Gastrocnemius medialis (tissue), 4 donors: ENCODE results near the gene BEND3. TPM values are rescaled to one million over a fixed set of nuclear protein-coding genes. Genes with fewer than 3 reads are reported as not detected.

Experiments
- ATAC-seq, 2 donors: fragments of 150-250 bp; one replicate each; pipeline ENCODE4 v1.9.1; 2016
- DNase-seq, 2 donors: peaks; one replicate each; pipeline ENCODE4 v3.0.0-alpha.2; 2019
- H3K27ac ChIP-seq, 4 donors: fragments of 200-600 bp; sonication (generic); 1 replicate in 1 of 4; 2 replicates in 3 of 4; pipeline ENCODE4 v1.5.1; 2016 to 2018; ENCODE audit warnings: mild to moderate bottlenecking in 2 of 4, moderate library complexity in 1 of 4
- H3K27me3 ChIP-seq, 3 donors: fragments of 200-600 bp; sonication (generic) in 2 of 3; 1 replicate in 1 of 3; 2 replicates in 2 of 3; pipeline versions ENCODE4 v1.5.1 to v1.6.0; 2016 to 2019; ENCODE audit warnings: mild to moderate bottlenecking in 1 of 3, moderate library complexity in 1 of 3
- H3K36me3 ChIP-seq, 2 donors: fragments of 200-600 bp; sonication (generic) in 1 of 2; one replicate each; pipeline ENCODE4 v1.5.1; 2017 to 2018
- H3K4me1 ChIP-seq, 2 donors: fragments of 200-600 bp; sonication (generic) in 1 of 2; one replicate each; pipeline ENCODE4 v1.5.1; 2016 to 2017; ENCODE audit warnings: mild to moderate bottlenecking in 2 of 2
- H3K4me3 ChIP-seq, 4 donors: fragments of 200-600 bp; sonication (generic) in 3 of 4; 1 replicate in 1 of 4; 2 replicates in 3 of 4; pipeline ENCODE4 v1.5.1; 2016 to 2019; ENCODE audit warnings: mild to moderate bottlenecking in 2 of 4
- H3K9me3 ChIP-seq, 3 donors: fragments of 200-600 bp; sonication (generic) in 2 of 3; 1 replicate in 1 of 3; 2 replicates in 2 of 3; pipeline ENCODE4 v1.5.1; 2016 to 2019
- POLR2A ChIP-seq, 2 donors: fragments of 450-650 bp; IDR thresholded peaks; one replicate each; pipeline ENCODE4 v1.6.1; 2017; ENCODE audit warnings: antibody characterized with exemption in 2 of 2, mild to moderate bottlenecking in 2 of 2, moderate library complexity in 2 of 2
- in situ Hi-C, 4 donors: fragments of 200-750 bp; cut with MboI; loops; one replicate each; pipeline versions ENCODE4 v1.15.0 to v1.8.0; 2017; ENCODE audit warnings: low sequenced_read_pairs in 4 of 4
- intact Hi-C: fragments of 100-400 bp; cut with DNase I; formaldehyde crosslinking; loops from one replicate; pipeline ENCODE4 v1.15.1; 2023; ENCODE audit warnings: low total_unique reads
- total RNA-seq, 4 donors: library from RNA; depleted of rRNA; stranded (reverse); fragments of >200 nt; gene quantifications; one replicate each; pipeline versions ENCODE4 v1.1.0 to v1.2.3, GENCODE V29; 2016
- TF ChIP-seq, protein P1 (sequence below), 5 experiments: fragments of 450-650 bp in 3 of 5; fragments of 200-600 bp in 2 of 5; sonication (generic) in 2 of 5; IDR thresholded peaks in 4 of 5; conservative IDR thresholded peaks in 1 of 5; 1 replicate in 4 of 5; 2 replicates in 1 of 5; pipeline ENCODE4 v1.5.1; 2016 to 2019; ENCODE audit warnings: antibody characterized with exemption in 5 of 5, mild to moderate bottlenecking in 3 of 5, moderate library complexity in 3 of 5

The BEND3 gene
- total RNA-seq, 4 donors from 2014 or later, result 1.5 to 1.9 (median 1.7) TPM

GRCh38 chr6:107060704-107061103 is 54.6 kb downstream of the BEND3 start:
- no peaks in the 10 kb centered on the region for H3K27me3 ChIP-seq
- no peak for TF ChIP-seq POLR2A (IDR thresholded peaks at IDR 0.05)
- TF ChIP-seq, protein P1, sequence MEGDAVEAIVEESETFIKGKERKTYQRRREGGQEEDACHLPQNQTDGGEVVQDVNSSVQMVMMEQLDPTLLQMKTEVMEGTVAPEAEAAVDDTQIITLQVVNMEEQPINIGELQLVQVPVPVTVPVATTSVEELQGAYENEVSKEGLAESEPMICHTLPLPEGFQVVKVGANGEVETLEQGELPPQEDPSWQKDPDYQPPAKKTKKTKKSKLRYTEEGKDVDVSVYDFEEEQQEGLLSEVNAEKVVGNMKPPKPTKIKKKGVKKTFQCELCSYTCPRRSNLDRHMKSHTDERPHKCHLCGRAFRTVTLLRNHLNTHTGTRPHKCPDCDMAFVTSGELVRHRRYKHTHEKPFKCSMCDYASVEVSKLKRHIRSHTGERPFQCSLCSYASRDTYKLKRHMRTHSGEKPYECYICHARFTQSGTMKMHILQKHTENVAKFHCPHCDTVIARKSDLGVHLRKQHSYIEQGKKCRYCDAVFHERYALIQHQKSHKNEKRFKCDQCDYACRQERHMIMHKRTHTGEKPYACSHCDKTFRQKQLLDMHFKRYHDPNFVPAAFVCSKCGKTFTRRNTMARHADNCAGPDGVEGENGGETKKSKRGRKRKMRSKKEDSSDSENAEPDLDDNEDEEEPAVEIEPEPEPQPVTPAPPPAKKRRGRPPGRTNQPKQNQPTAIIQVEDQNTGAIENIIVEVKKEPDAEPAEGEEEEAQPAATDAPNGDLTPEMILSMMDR (IDR thresholded peaks at IDR 0.05 in 4 of 5, conservative IDR thresholded peaks at IDR 0.05 in 1 of 5), result no peak
- intact Hi-C loops, result no loop called here
- H3K4me3 ChIP-seq, result no peak overlapping the region
- H3K27ac ChIP-seq, result no peak overlapping the region
- no peak for ATAC-seq
- DNase-seq, result no peak
- in situ Hi-C loops, result no loop called here
- H3K9me3 ChIP-seq, result no peaks in the 10 kb centered on the region
- no peaks in the 10 kb centered on the region for H3K36me3 ChIP-seq
- peaks cover 0 to 6% of the 10 kb centered on the region in 2 donors for H3K4me1 ChIP-seq

DNA sequence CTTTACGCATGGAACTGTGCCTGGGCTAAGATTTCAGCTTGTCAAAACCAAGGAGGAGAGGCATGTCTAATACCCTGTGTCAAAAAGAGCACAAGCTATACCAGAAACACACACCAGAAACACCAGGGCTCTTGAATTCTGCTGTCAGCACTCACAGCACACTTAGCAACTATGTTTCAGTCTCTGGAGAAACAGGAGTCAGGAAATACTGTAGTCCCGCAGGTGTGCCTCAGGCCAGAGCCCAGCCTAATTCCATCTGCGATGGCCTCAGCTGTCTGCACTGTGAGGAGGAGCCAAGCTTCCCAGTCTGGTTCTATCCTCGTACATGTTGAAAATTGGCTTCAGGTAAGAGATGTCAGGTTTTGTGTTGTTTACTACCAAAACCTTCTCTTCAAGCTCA is 55.7 kb downstream of the BEND3 start:
- Histone ChIP-seq H3K4me1 (peaks cover 0 to 1% of the 10 kb centered on the region in 2 donors), H3K4me3 (no peak overlapping the region), H3K36me3 (no peaks in the 10 kb centered on the region), H3K9me3 (no peaks in the 10 kb centered on the region), H3K27me3 (no peaks in the 10 kb centered on the region), H3K27ac (no peak overlapping the region)
- no peak for TF ChIP-seq POLR2A (IDR thresholded peaks at IDR 0.05)
- TF ChIP-seq, protein P1 (IDR thresholded peaks at IDR 0.05 in 4 of 5, conservative IDR thresholded peaks at IDR 0.05 in 1 of 5), result no peak
- intact Hi-C loops (no loop called here), in situ Hi-C loops (no loop called here)
- DNase-seq, result no peak
- ATAC-seq, result no peak

- H3K27me3 ChIP-seq, result no peaks in the 10 kb centered on the region
- H3K9me3 ChIP-seq, result no peaks in the 10 kb centered on the region
- no peak overlapping the region for H3K4me3 ChIP-seq
- intact Hi-C loops (no loop called here), in situ Hi-C loops (no loop called here)
- H3K4me1 ChIP-seq, result no peaks in the 10 kb centered on the region
- H3K36me3 ChIP-seq, result no peaks in the 10 kb centered on the region
- DNase-seq (no peak), ATAC-seq (no peak)
- no peak overlapping the region for H3K27ac ChIP-seq
- TF ChIP-seq, protein P1 (IDR thresholded peaks at IDR 0.05 in 4 of 5, conservative IDR thresholded peaks at IDR 0.05 in 1 of 5), result no peak
- TF ChIP-seq POLR2A (IDR thresholded peaks at IDR 0.05), result no peak
These were observed 57.6 kb downstream of the BEND3 start for GRCh38 chr6:107057679-107058078.

GRCh38 chr6:107056796-107057195 is 58.5 kb downstream of the BEND3 start:
- in situ Hi-C loops, result no loop called here
- H3K27me3 ChIP-seq, result no peaks in the 10 kb centered on the region

More at GRCh38 chr6:107056796-107057195, 58.5 kb downstream of the BEND3 start:
- intact Hi-C loops, result no loop called here
- ATAC-seq (no peak), DNase-seq (no peak)
- no peaks in the 10 kb centered on the region for H3K9me3 ChIP-seq
- no peak overlapping the region for H3K27ac ChIP-seq
- H3K36me3 ChIP-seq, result peaks cover 0 to under 1% of the 10 kb centered on the region in 2 donors
- no peaks in the 10 kb centered on the region for H3K4me1 ChIP-seq
- TF ChIP-seq, protein P1 (IDR thresholded peaks at IDR 0.05 in 4 of 5, conservative IDR thresholded peaks at IDR 0.05 in 1 of 5), result no peak
- no peak for TF ChIP-seq POLR2A (IDR thresholded peaks at IDR 0.05)
- no peak overlapping the region for H3K4me3 ChIP-seq
